HG03469 (cell line): Measurements from ENCODE around the gene ROBO3.

Experiments used
- ATAC-seq: cut with Tn5 transposase; IDR thresholded peaks from one replicate; pipeline ENCODE4 v1.9.1; 2021; ENCODE audit warnings: mild to moderate bottlenecking, moderate library complexity, moderate number of reproducible peaks; ENCODE audit not compliant: unreplicated experiment

ROBO3 gene

DNA sequence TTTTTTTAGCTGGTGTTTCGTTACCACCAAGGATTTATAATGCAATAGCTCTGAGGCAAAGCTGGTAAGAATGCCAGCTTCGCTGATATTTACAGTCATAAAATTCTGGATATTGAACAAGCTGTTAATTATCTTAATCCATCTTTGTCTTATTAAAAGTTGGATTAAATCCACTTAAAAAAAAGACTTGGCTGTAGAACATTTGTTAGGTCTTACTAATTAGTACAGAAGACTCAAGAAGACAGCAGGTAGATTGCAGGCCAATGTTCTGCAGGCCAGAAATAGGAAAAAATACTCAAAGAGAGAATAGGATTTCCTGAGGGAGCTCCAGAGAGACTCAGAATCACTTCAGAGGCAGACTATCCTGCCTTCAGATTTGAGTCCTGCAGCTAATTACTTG is 24.9 kb downstream of the ROBO3 start:
- ATAC-seq, result no peak

DNA sequence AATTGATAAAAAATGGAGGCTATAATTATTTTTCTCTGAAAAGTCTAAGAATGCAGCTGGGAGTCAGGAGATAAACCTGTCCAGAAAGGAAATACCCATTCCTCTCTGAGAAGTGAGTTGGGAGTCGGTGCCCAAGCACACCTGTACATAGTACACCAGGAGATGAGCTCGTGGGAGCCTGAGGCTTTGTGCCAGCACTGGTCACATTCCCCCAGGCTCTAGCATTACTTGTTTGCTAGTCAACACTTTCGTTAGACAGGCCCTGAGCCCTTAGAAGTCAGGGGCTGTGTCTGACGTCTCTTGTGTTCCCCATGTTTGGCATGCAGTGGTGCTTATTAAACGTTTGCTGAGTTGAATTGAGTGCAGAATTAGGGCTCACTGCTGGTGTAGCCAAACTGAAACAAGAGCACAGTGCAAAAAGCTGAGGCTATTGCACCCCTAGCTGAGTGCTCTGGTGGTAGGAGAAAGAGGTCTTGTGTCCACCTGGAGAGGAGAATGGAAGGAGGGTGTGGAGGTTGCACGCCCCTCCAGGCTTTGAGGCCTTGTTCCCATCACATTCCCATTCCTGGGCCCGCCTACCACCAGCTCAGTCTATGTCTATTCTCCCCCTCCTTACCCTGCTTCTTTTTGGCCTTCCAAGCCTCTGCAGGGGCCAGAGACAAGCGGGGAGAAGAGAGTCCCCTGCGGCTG is 25.6 kb downstream of the ROBO3 start:
- no peak for ATAC-seq

DNA sequence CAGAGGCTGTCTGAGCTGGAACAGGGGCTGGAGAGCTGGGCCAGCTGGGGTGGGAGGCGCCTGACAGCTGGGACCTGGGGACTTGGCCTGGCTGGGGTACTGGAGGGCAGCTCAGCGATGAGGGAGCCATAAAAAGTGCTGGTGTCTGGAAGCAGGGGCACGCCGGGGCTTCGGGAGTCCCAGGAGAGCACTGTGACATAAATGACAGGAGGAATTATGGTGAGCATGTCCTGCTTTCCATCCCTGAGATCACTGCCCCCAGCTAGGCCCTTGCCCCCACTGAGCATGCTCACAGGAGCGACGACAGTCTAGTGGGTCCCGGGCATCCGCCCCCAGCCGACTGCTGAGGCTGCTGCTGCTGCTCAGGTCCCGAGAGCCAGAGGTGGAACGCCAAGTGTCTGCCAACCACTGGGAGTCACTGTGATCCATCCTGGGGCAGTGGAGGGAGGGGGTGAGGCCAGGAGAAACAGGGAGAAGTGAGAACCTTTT is 26.2 kb downstream of the ROBO3 start:
- ATAC-seq, result no peak

DNA sequence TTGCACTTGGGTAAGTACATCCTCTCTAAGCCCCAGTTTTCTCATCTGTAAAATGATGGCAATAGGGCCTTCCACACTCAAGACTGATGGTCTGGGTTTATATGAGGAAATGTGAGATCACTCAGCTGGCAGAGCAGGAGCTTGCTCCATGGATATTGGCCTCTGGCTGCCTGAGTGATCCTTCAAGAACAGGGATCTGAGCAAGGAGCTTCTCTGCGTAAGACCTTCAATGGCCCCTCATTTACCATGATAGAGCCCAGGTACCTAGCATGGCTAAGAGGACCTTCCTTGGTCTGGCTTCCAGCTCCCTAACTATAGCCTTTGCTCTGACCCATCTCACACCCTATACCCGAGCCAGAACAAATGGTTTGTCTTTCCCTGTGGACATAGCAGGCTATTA is 26.9 kb downstream of the ROBO3 start:
- ATAC-seq, result no peak

DNA sequence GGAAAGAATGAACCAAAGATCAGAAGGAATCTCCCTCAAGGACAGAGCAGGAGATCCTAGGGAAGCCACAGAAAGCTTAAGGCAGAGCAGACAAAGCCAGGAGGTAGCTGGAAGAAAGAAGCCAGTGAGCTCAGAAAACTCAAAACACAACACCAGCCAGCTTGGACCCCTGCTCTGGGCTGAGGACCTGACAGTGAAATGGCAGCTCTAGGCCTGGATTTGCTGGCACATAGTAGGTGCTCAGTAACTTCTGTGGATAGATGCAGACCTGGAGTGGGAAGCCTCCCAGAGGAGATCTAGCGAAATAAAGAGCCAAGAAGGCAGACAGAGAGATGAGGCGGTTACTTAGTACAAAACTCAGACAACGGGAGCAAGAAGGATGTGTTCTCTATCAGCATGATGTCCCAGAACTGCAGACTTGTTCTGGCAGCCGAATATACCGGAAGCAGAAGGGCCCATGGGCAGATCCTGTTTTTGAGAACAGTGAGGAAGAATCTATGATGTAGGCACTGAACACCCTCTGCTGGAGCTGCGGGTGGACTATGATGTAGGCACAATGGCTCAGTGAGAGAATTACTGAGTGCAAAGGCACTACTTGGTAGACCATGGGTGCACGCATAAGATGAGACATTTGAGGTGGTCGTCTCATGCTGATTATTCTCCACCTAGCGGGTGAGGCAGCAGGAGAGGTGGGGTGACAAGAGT is 27.7 kb downstream of the ROBO3 start:
- ATAC-seq, result no peak

DNA sequence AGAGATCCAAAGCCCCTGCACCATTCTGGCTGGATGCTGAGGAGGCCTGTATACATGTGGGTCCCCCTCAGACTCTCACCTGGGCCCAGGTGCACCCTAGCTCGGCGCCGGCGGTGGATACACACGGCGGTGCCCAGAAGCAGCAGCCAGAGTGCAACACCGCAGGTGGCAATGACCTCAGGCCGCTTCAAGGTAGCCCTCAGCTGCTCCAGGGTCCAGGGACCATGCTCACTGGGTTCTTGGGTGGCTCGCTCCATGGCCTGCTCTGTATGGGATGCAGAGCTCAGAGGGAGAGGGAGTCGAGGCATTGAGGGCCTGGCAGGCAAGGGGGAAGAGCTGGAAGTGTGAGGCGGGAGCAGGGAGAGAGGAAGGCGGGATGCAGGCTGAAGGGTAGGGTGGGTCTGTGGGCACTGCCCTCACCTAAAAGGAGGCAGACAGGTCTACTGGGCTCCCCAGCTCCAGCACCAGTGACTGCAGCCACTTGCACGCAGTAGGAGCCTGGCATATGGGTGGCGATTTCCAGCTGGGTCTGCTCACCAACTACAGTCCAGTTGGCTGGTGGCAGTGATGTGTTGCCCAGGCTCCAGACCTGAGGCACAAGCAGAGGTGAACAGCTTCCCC is 28.7 kb downstream of the ROBO3 start:
- no peak for ATAC-seq

DNA sequence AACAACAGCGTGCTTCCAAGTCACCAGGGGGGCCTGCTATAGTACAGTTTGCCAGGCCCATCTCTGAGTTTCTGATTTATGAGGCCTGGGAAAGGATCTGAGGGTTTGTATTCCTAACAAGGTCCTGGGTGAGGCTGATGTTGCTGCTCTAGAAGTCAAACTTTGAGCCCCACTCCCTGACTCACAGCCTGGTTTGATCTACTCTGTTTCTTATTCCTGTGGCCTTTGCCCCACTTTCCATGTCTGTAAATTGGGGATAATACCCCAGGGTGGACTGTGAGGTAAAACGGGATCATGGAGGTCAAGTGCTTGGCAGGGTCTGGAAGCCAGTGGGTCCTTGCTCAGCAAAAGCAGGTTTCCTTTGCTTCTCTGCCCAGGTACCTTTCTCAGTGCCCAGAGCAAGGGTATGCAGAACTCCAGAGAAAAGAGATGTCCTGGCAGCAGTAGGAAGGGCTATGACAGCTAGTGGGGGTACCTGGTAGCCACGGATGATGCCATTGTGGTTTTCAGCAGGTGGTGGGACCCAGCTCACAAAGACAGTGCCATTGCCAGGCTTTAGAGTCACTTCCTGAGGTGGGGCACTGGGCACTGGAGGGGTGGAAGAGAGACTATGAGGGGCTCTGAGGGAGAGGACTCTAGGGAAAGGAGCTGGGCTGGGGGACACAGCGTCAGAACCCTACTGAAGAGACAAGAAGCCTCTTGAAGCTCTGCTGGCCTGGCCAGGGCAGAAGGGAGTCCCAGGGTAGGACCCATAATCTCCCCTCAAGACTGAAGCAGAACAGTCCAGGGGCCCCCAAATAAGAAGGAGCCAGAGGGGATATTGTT is 29.6 kb downstream of the ROBO3 start:
- no peak for ATAC-seq

DNA sequence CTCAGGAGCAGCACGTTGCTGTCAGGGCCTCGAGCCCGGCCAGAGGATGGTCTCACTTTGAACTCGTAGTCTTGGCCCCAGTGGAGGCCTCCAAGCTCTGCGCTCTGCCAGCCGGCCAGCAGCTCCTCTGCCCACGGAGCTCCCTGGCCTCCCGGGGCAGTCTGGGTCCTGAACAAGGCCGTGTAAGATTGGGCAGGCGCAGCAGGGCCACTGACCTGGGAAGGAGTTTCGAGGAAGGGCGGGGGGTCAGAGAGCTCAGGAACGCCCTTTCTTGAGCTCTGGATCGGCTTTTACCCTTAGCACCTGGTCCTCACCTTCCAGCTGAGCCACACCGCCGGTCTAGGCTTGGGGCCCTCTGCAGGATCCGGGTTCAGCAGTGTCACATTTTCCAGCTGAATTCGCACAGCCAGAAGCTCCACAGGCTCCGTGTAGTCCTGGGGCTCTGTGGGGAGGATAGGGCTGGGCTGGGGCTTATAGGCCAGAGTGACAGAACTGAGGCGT is 30.3 kb downstream of the ROBO3 start:
- ATAC-seq, result no peak

DNA sequence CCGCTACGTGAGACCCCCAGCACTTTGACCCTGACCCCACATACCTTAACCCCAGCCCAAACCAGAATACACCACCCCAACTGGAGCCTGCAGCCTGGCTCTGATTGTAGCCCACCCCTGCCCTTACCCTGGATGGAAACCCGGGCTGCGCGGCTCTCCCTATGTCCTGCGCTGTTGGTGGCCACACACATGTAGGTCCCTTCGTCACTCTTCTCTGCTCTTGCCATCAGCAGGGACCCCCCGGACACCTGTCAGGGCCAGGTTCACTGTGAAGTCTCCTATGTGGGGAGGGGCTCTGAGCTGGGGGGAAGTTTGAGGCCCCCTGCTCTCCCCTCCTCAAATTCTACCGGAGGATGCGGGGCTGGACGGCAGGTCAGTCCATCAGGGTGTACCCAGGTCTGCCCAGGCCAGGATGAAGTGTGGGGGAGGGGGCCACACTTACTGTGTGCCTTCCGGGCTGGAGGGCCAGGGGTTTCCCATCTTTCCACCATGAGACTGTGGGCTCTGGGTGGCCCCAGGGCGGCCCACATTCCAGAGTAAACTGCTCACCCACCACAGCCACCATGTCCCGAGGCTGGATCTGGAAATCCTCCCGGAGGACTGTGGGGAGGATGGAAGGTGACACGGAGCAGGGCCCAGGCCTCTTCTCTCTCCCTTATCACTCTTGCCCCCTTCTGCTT is 31.0 kb downstream of the ROBO3 start:
- no peak for ATAC-seq

DNA sequence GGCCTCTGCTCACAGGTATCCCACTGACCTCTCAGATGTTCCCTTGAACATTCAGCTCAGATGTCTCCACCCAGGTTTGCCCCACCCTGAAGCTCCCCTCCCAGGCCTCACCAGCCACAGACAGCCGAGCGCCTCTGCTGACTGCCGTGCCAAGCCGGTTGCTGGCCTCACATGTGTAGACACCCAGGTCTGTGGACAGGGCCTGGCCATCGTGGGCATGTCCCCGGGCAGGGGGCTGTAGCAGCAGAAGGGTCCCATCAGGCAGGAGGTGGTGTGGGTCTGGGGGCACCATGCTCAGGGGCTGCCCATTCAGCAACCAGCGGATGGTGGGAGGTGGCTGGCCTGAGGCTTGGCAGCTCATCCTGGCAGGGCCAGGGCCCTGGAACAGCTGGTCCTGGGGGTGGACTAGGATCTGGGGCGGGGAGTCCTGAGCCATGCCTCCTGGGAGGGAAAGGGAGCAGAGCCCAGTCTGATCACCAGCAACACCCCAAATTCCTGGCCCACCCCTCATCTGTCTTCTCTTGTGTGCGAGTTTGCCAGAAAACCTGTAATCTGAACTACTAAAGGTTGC is 31.7 kb downstream of the ROBO3 start:
- no peak for ATAC-seq

DNA sequence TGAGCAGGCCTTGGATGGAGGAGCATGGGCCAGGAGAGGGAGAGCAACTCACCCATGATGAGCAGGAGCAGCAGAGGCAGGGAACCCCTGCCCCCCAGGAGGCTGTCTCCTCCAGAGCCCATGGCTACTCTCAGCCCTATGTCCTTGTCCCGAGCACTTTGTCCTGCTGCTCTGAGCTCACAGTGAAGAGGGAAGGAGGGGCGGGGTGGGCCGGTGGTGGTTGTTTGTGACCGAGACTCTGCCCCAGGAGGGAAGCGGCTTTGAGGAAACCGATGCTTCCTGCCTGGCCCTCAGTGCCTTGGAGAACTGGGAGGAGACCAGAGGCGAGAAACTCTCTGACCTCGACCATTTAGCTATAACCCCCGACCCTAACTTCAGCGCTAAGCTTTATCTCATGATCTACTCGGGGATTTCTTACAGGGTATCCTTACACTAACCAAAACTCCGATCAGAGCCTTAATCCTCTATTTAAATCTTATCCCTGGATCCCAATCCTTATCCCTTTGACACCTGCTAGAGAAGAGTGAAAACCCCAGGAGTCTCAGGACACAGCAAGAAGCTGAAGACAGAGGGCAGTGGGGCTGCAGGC is 32.5 kb downstream of the ROBO3 start, which contains the start of gene ROBO4:
Gene ROBO4 (minus strand): TSS at position 192 of the 589 bp plus-strand sequence. CDS start 70 bp downstream, at position 122.
- no peak for ATAC-seq

DNA sequence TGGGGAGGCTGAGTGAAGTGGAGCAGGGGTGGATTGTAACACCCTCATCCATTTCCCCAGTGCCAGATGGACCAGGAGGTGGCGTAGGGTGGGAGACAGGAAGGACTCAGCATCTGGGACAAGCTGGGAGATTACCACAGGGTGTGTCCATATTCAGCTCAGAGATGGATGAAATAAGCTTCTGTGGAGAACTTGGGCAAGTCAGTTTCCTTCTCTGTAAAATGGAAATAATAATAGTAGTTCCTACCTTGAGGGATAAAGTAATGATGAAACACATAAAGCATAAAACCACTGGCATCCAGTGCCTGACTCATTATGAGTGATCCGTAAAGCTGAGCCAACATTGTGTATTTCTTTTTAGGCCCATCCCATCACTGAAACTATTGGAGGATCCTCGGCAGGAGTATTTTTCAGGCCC is 33.0 kb downstream of the ROBO3 start:
- no peak for ATAC-seq

DNA sequence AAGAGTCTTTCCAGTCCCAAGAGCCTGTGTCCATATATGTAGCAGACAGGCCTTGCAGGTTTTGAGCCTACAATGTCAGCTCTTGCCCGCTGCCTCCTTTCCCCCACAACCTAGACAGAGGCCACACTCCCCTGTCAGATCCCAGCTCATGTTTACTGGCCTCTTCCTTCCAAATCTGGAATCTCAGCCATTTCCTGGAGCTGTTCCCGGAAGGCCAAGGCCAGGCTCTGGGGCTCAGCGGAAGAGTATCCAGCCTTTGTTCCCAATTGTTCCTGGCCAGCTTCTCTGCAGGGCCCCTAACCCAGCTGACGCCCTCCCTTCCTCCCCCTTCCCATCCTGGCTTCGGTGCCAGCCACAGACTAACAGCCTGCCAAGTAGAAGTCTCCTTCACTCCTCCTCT is 33.5 kb downstream of the ROBO3 start:
- ATAC-seq, result no peak

DNA sequence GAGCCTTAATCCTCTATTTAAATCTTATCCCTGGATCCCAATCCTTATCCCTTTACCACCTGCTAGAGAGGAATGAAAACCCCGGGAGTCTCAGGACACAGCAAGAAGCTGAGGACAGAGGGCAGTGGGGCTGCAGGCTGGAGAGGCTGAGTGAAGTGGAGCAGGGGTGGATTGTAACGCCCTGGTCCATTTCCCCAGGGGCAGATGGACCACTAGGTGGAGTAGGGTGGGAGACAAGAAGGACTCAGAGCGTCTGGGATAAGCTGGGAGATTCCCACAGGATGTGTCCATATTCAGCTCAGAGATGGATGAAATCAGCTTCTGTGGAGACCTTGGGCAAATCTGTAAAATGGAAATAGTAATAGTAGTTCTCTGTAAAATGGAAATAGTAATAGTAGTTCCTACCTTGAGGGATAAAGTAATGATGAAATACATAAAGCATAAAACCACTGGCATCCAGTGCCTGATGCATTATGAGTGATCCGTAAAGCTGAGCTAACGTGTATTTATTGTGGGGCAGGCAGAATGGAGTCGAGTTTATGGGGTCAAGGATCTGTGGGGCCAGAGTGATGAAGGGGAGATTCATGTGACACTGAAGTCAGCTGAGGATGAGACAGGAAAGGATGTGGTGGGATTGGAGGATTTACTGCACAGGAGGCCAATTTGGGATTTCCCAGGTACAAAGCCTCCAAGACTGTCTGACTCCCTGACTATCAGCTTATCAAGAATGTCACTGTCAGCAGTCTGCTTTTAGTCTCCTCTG is 34.3 kb downstream of the ROBO3 start:
- no peak for ATAC-seq

DNA sequence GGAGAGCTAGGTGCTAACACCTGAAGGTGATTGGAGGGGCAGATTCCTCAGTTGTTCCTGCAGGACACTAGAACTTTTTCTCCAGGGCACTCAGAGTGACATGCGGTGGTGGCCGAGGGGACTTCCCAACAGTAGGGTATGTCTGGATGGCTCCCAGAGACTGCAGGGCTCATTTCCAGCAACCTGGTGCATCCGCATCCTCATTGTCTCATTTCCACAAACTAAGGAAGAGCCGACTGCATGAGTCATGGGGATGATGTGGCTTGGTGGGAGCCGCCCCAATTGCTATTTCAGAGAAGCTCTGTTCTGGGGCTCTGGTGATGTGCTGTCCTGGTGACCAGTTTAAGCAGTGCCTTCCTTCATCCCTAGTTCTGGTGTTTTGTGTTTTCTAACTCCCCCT is 35.2 kb downstream of the ROBO3 start:
- ATAC-seq, result no peak

DNA sequence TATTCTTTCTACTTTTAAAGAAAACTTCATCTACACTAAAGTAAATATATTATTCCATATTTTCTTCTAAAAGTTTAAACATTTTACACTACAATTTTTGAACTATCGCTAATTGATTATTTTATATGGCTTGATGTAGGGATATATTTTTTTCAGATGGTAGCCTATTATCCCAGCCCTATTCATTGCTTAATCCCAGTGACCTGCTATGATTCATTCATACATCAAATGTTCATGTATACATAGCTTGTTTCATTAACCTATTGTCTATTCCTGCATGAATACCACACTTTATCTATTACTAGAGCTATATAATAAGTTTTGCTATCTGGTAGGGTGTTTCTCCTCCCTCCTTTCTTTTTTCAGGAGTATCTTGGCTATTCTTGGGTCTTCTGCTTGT is 37.4 kb downstream of the ROBO3 start:
- no peak for ATAC-seq

DNA sequence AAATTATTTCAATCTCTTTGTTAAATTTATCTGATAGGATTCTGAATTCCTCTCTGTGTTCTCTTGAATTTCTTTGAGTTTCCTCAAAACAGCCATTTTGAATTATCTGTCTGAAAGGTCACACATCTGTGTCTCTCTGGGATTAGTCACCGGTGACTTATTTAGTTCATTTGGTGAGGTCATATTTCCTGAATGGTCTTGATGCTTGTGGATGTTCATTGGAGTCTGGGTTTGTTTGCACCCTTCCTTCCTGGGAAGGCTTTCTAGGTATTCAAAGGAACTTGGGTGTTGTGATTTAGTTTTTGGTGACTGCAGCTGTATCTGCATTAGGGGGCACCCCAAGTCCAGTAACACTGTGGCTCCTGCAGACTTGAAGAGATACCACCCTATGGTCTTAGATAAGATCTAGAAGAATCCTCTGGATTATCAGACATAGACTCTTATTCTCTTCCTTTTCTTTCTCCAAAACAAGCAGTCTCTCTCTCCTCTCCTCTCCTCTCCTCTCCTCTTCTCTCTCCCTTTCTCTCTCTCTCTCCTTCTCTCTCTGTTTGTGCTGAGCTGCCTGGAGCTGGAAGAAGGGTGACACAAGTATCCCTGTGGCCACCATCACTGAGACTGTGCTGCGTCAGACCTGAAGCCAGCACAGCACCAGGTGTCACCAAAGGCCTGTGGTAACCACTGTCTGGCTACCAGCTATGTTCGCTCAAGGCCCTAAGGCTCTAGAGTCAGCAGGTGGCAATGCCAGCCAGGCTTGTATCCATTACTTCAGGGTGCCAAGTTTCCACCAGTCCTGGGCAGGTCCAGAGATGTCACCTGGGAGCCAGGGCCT is 50.5 kb downstream of the ROBO3 start:
- no peak for ATAC-seq

DNA sequence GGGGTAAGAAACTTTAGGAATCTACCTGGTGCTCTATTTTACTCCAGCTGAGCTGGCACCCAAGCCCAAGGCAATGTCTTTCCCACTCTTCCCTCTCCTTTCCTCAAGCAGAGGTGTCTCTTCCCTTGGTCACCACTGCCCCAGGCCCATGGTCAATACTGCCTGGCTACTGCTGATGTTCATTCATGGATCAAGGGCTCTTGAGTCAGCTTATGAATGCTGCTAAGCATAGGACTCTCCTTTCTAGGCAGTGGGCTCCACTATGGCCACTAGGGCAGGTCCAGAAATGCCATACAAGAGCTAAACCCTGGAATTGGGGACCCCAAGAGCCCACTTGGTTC is 51.1 kb downstream of the ROBO3 start:
- no peak for ATAC-seq
